HCT116 (cell line): ENCODE data around the gene GPX5.

ENCODE experiments used
- CTCF ChIP-seq, 3 experiments: fragments of 200-600 bp in 1 of 3; sonication (generic) in 1 of 3; IDR thresholded peaks in 2 of 3; conservative IDR thresholded peaks in 1 of 3; 2 replicates each; pipeline ENCODE4 v1.5.1; 2012 to 2017; ENCODE audit warnings: low read depth in 2 of 3, low read length in 2 of 3, antibody characterized with exemption in 1 of 3, borderline replicate concordance in 1 of 3, control low read depth in 1 of 3, mild to moderate bottlenecking in 1 of 3, mixed read lengths in 1 of 3, mixed run types in 1 of 3, moderate library complexity in 1 of 3; ENCODE audit not compliant: insufficient read depth in 1 of 3
- EZH2 ChIP-seq: fragments of 200-600 bp; sonication (generic); IDR thresholded peaks from 2 replicates; pipeline ENCODE4 v1.6.1; 2017; ENCODE audit warnings: antibody characterized with exemption, mixed run types
- MAX ChIP-seq: IDR thresholded peaks from 2 replicates; pipeline ENCODE4 v1.6.1; 2012
- POLR2AphosphoS5 ChIP-seq: IDR thresholded peaks from 2 replicates; pipeline ENCODE4 v1.6.1; 2011; ENCODE audit warnings: mild to moderate bottlenecking, low read depth, low read length, moderate library complexity
- REST ChIP-seq: IDR thresholded peaks from 2 replicates; pipeline ENCODE4 v1.6.1; 2012; ENCODE audit warnings: low read depth
- SRF ChIP-seq: IDR thresholded peaks from 2 replicates; pipeline ENCODE4 v1.6.1; 2012; ENCODE audit warnings: low read depth
- ZFX ChIP-seq: fragments of 450-650 bp; IDR thresholded peaks from 2 replicates; pipeline ENCODE4 v1.6.1; 2017

GRCh38 chr6:28505733-28506132 lies 19.9 kb upstream of the GPX5 start:
- no peak for TF ChIP-seq ZFX
- no peak for TF ChIP-seq EZH2
- no peak for TF ChIP-seq CTCF (IDR thresholded peaks at IDR 0.05 in 2 of 3, conservative IDR thresholded peaks at IDR 0.05 in 1 of 3; ENCODE audit: borderline replicate concordance in 1 of 3, insufficient read depth in 1 of 3, low read depth in 2 of 3, low read length in 2 of 3)
- TF ChIP-seq REST, result no peak
- no peak for TF ChIP-seq SRF
- TF ChIP-seq MAX, result no peak
- TF ChIP-seq POLR2AphosphoS5, result no peak
